Keratinocyte (primary cell): ENCODE data around the gene TMEM161A. TPM values are rescaled to one million over a fixed set of nuclear protein-coding genes. Genes with fewer than 3 reads are reported as not detected.

Experiments
- DNase-seq: peaks from one replicate; pipeline ENCODE4 v3.0.0-alpha.2; 2011; ENCODE audit warnings: low read depth, missing footprints, low spot score
- FAIRE-seq: peaks from 2 replicates; lab custom pipeline; 2011; peaks lifted over from hg19 to GRCh38; lab: Jason Lieb, UNC
- H2AFZ ChIP-seq: 2 replicates; pipeline ENCODE4 v1.6.0; 2012; ENCODE audit warnings: low read length, control low read depth, inconsistent platforms; ENCODE audit not compliant: control insufficient read depth
- H3K27ac ChIP-seq: 2 replicates; pipeline ENCODE4 v1.5.1; 2011; ENCODE audit warnings: low read length; ENCODE audit not compliant: control insufficient read depth, insufficient read depth
- H3K27me3 ChIP-seq: 3 replicates; pipeline ENCODE4 v1.6.0; 2011; ENCODE audit warnings: low read length; ENCODE audit not compliant: control insufficient read depth, insufficient read depth; ENCODE audit errors: extremely low read depth
- H3K36me3 ChIP-seq, 2 experiments: 2 replicates in 1 of 2; 3 replicates in 1 of 2; pipeline ENCODE4 v1.5.1; 2011; ENCODE audit warnings: low read length in 2 of 2, mild to moderate bottlenecking in 1 of 2; ENCODE audit not compliant: control insufficient read depth in 2 of 2, insufficient read depth in 2 of 2; ENCODE audit errors: extremely low read depth in 1 of 2
- H3K4me1 ChIP-seq: 3 replicates; pipeline ENCODE4 v1.5.1; 2011; ENCODE audit warnings: low read length; ENCODE audit not compliant: control insufficient read depth, insufficient read depth; ENCODE audit errors: extremely low read depth
- H3K4me2 ChIP-seq: 3 replicates; pipeline ENCODE4 v1.6.0; 2011; ENCODE audit warnings: low read depth, low read length; ENCODE audit not compliant: control insufficient read depth, insufficient read depth; ENCODE audit errors: extremely low read depth
- H3K4me3 ChIP-seq, 3 experiments: fragments of 200-600 bp in 1 of 3; sonication (generic) in 1 of 3; 2 replicates in 2 of 3; 3 replicates in 1 of 3; pipeline ENCODE4 v1.5.1; 2011 to 2016; ENCODE audit warnings: low read length in 3 of 3, mild to moderate bottlenecking in 3 of 3, control low read depth in 2 of 3, inconsistent platforms in 1 of 3, low read depth in 1 of 3, mixed read lengths in 1 of 3, mixed run types in 1 of 3, moderate library complexity in 1 of 3; ENCODE audit not compliant: control insufficient read depth in 2 of 3, insufficient read depth in 2 of 3; ENCODE audit errors: extremely low read depth in 1 of 3
- H3K79me2 ChIP-seq: 2 replicates; pipeline ENCODE4 v1.6.0; 2012; ENCODE audit warnings: low read length; ENCODE audit not compliant: control insufficient read depth, insufficient read depth
- H3K9ac ChIP-seq: 3 replicates; pipeline ENCODE4 v1.6.0; 2011; ENCODE audit warnings: low read length; ENCODE audit not compliant: control insufficient read depth, insufficient read depth; ENCODE audit errors: extremely low read depth
- H3K9me1 ChIP-seq: 3 replicates; pipeline ENCODE4 v1.6.0; 2011; ENCODE audit warnings: low read length; ENCODE audit not compliant: control insufficient read depth, insufficient read depth; ENCODE audit errors: extremely low read depth
- H3K9me3 ChIP-seq: 2 replicates; pipeline ENCODE4 v1.5.1; 2012; ENCODE audit warnings: low read depth, low read length; ENCODE audit not compliant: control insufficient read depth
- H4K20me1 ChIP-seq: 3 replicates; pipeline ENCODE4 v1.6.0; 2011; ENCODE audit warnings: low read length; ENCODE audit not compliant: control insufficient read depth, insufficient read depth; ENCODE audit errors: extremely low read depth
- EZH2 ChIP-seq: IDR thresholded peaks from one replicate; pipeline ENCODE4 v1.6.1; 2012; ENCODE audit warnings: inconsistent platforms, mild to moderate bottlenecking, low read length, moderate library complexity
- dilution Hi-C: fragments of 300-500 bp; cut with MboI; formaldehyde crosslinking; loops from one replicate; pipeline ENCODE4 v1.7.0; 2020; ENCODE audit warnings: low sequenced_read_pairs; ENCODE audit not compliant: extremely low pct_ligation_motif_present
- polyA plus RNA-seq, 5 experiments: library from polyadenylated mRNA; depleted of rRNA in 3 of 5; stranded (reverse) in 3 of 5; stranded (forward) in 1 of 5; unstranded in 1 of 5; fragments of >200 nt; gene quantifications; 1 replicate in 1 of 5; 2 replicates in 3 of 5; 3 replicates in 1 of 5; pipeline versions ENCODE4 v1.2.1 to v1.2.3, GENCODE V29; 2011 to 2012; ENCODE audit warnings: missing spikeins in 2 of 5, low read depth in 1 of 5, low replicate concordance in 1 of 5
- TF ChIP-seq, protein P1 (sequence below), 3 experiments: IDR thresholded peaks in 1 of 3; conservative IDR thresholded peaks in 1 of 3; optimal IDR thresholded peaks in 1 of 3; 2 replicates in 2 of 3; 3 replicates in 1 of 3; pipeline versions ENCODE3 to v1.5.1; 2011; ENCODE audit warnings: low read length in 3 of 3, mild to moderate bottlenecking in 3 of 3, moderate library complexity in 2 of 3, control low read depth in 1 of 3, inconsistent platforms in 1 of 3; ENCODE audit not compliant: insufficient read depth in 2 of 3; ENCODE audit errors: extremely low read depth in 1 of 3

The TMEM161A gene
- polyA plus RNA-seq, 1 donor (not counting 4 experiments of a cell fraction or from before 2014, with no cell fraction given), result 18.0 TPM

DNA sequence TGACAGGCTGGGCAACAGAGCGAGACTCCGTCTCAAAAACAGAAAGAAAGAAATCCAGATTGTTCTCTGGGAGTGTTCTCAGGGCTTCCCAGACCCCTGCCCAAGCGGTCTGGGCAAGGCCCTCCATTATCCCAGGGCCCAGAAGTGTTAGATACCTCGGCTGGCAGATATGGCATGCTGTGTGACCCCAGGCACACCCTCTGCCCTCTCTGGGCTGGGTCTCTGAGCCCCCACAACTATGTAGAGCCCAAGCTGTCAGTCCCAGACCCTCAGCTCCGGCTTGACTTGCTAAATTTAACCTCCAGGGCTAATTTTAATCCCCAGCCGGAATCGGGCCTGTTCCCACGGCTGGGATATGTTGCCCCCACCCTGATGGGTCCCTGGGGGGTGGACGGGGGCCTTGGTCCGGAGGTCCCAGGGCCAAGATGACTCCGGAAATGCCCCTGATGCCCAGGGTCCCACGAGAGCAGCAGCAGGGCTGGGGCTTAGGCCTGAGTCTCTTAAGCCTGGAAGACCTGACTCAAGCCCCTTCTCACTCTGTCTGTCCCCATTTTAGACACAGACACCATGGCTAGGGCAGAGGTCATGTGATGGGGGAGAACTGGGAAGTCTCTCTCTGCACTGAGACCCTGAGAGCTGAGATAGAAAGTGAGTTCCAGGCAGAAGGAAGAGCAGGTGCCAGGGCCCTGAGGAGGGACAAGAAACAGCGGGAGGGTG is 14.5 kb upstream of the TMEM161A start:
- Histone ChIP-seq H3K27me3 (no peaks in the 10 kb centered on the region), H3K9me1 (no peaks in the 10 kb centered on the region), H3K4me1 (no peaks in the 10 kb centered on the region), H2AFZ (no peak overlapping the region), H3K4me3 (no peak overlapping the region), H3K4me2 (no peak overlapping the region), H3K79me2 (no peaks in the 10 kb centered on the region), H3K9ac (no peak overlapping the region), H4K20me1 (no peaks in the 10 kb centered on the region), H3K27ac (no peak overlapping the region), H3K36me3 (no peaks in the 10 kb centered on the region), H3K9me3 (no peaks in the 10 kb centered on the region)
- TF ChIP-seq, protein P1, sequence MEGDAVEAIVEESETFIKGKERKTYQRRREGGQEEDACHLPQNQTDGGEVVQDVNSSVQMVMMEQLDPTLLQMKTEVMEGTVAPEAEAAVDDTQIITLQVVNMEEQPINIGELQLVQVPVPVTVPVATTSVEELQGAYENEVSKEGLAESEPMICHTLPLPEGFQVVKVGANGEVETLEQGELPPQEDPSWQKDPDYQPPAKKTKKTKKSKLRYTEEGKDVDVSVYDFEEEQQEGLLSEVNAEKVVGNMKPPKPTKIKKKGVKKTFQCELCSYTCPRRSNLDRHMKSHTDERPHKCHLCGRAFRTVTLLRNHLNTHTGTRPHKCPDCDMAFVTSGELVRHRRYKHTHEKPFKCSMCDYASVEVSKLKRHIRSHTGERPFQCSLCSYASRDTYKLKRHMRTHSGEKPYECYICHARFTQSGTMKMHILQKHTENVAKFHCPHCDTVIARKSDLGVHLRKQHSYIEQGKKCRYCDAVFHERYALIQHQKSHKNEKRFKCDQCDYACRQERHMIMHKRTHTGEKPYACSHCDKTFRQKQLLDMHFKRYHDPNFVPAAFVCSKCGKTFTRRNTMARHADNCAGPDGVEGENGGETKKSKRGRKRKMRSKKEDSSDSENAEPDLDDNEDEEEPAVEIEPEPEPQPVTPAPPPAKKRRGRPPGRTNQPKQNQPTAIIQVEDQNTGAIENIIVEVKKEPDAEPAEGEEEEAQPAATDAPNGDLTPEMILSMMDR (optimal IDR thresholded peaks at IDR 0.05 in 1 of 3, IDR thresholded peaks at IDR 0.05 in 1 of 3, conservative IDR thresholded peaks at IDR 0.05 in 1 of 3; ENCODE audit: extremely low read depth in 1 of 3, insufficient read depth in 2 of 3, low read length in 3 of 3), result no peak
- TF ChIP-seq EZH2, result no peak
- no peak for DNase-seq
- dilution Hi-C loops, result no loop called here
- no peak for FAIRE-seq

DNA sequence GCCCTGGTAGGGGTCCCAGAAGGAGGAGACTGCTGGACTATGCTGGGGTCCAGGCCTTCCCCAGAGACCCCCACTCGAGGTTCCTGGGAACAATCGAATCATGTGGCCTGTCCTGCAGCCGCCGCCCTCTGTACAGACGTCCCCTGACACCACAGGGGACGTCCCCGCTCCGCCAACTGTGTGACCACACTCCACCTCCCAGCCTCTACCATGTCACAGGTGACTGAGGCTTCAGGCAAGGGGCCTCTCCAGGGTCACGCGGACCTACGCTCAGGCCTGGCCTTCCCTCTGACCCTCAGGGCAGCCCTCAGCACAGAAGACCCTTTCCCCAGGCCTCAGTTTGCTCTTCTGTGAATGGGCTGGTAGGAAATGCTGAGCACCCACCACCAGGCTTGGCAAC is 13.1 kb upstream of the TMEM161A start:
- Histone ChIP-seq H3K9me1 (no peaks in the 10 kb centered on the region), H3K4me1 (no peaks in the 10 kb centered on the region), H4K20me1 (no peaks in the 10 kb centered on the region), H3K27me3 (no peaks in the 10 kb centered on the region), H3K79me2 (no peaks in the 10 kb centered on the region), H3K9me3 (no peaks in the 10 kb centered on the region), H3K9ac (no peak overlapping the region), H3K27ac (no peak overlapping the region), H2AFZ (no peak overlapping the region), H3K4me3 (no peak overlapping the region), H3K36me3 (peaks cover 0 to 3% of the 10 kb centered on the region in 2 experiments), H3K4me2 (no peak overlapping the region)
- dilution Hi-C loops, result no loop called here
- TF ChIP-seq, protein P1 (optimal IDR thresholded peaks at IDR 0.05 in 1 of 3, IDR thresholded peaks at IDR 0.05 in 1 of 3, conservative IDR thresholded peaks at IDR 0.05 in 1 of 3; ENCODE audit: extremely low read depth in 1 of 3, insufficient read depth in 2 of 3, low read length in 3 of 3), result no peak
- no peak for TF ChIP-seq EZH2
- DNase-seq (no peak), FAIRE-seq (no peak)
